CD4-positive, CD25-positive, alpha-beta regulatory T cell (primary cell): ENCODE measurements around the gene ALDH8A1. TPM values are rescaled to one million over a fixed set of nuclear protein-coding genes. Genes with fewer than 3 reads are reported as not detected.

Experiments
- ATAC-seq, 2 donors: fragments of 150-1000 bp; cut with Tn5 transposase; one replicate each; pipeline ENCODE4 v1.10.0; 2021; ENCODE audit warnings: low read depth in 2 of 2, moderate number of reproducible peaks in 2 of 2, moderate library complexity in 1 of 2
- DNase-seq, 3 donors: peaks; one replicate each; pipeline versions ENCODE4 v3.0.0 to v3.0.0-alpha.2; 2012 to 2022; ENCODE audit warnings: mixed read lengths in 1 of 3
- H3K27ac ChIP-seq: one replicate; pipeline ENCODE4 v1.7.0; 2013; ENCODE audit warnings: mild to moderate bottlenecking, low read length; ENCODE audit not compliant: insufficient read depth, poor library complexity, severe bottlenecking
- H3K27me3 ChIP-seq: one replicate; pipeline ENCODE4 v1.7.0; 2013; ENCODE audit warnings: low read length; ENCODE audit not compliant: control insufficient read depth, insufficient read depth
- H3K36me3 ChIP-seq: one replicate; pipeline ENCODE4 v1.7.0; 2013; ENCODE audit warnings: mild to moderate bottlenecking, low read length, moderate library complexity; ENCODE audit not compliant: control insufficient read depth, insufficient read depth
- H3K4me1 ChIP-seq: 2 replicates; pipeline ENCODE4 v1.7.0; 2013; ENCODE audit warnings: mild to moderate bottlenecking, low read length; ENCODE audit not compliant: insufficient read depth, control insufficient read depth, poor library complexity, severe bottlenecking
- H3K4me3 ChIP-seq: one replicate; pipeline ENCODE4 v1.7.0; 2013; ENCODE audit warnings: low read depth, mild to moderate bottlenecking, low read length, moderate library complexity
- H3K9me3 ChIP-seq, 2 experiments: 1 replicate in 1 of 2; 2 replicates in 1 of 2; pipeline ENCODE4 v1.7.0; 2013; ENCODE audit warnings: low read length in 2 of 2, mild to moderate bottlenecking in 1 of 2, moderate library complexity in 1 of 2; ENCODE audit not compliant: control insufficient read depth in 2 of 2
- H3K27ac Mint-ChIP-seq, 3 donors: one replicate each; pipeline ENCODE4 v1.8.0; 2020 to 2022; ENCODE audit warnings: mild to moderate bottlenecking in 3 of 3, mixed read lengths in 3 of 3, moderate library complexity in 2 of 3
- H3K27me3 Mint-ChIP-seq: one replicate; pipeline ENCODE4 v1.8.0; 2022; ENCODE audit warnings: mild to moderate bottlenecking, mixed read lengths
- H3K36me3 Mint-ChIP-seq: one replicate; pipeline ENCODE4 v1.8.0; 2020; ENCODE audit warnings: mixed read lengths
- H3K4me1 Mint-ChIP-seq, 4 donors: one replicate each; pipeline ENCODE4 v1.8.0; 2020 to 2022; ENCODE audit warnings: mixed read lengths in 4 of 4, mild to moderate bottlenecking in 1 of 4
- H3K4me3 Mint-ChIP-seq, 4 donors: one replicate each; pipeline ENCODE4 v1.8.0; 2020 to 2022; ENCODE audit warnings: mild to moderate bottlenecking in 4 of 4, mixed read lengths in 4 of 4, moderate library complexity in 3 of 4
- H3K9me3 Mint-ChIP-seq, 7 donors: one replicate each; pipeline ENCODE4 v1.8.0; 2020 to 2022; ENCODE audit warnings: mixed read lengths in 7 of 7, mild to moderate bottlenecking in 3 of 7, moderate library complexity in 2 of 7
- polyA plus RNA-seq, 4 donors: library from polyadenylated mRNA; unstranded; fragments of 300-500 nt; fragmentation: Illumina TruSeq; gene quantifications; one replicate each; pipeline ENCODE4 v1.2.3, GENCODE V29; 2021
- total RNA-seq: library from RNA; stranded (reverse); gene quantifications from one replicate; pipeline ENCODE4 v1.2.3, GENCODE V29; 2022

The ALDH8A1 gene
- total and polyA plus RNA-seq, 5 donors from 2014 or later: 0.39 to 4.4 TPM; not detected in 3

GRCh38 chr6:134964451-134965203 lies 14.7 kb upstream of the ALDH8A1 start:
- Mint-ChIP-seq H3K27me3 (no peaks in the 10 kb centered on the region), H3K4me1 (peaks cover 0 to 14% (median 0%) of the 10 kb centered on the region in 4 donors), H3K9me3 (peaks cover 0 to 4% (median 2%) of the 10 kb centered on the region in 7 donors), H3K4me3 (no peak overlapping the region), H3K36me3 (peaks cover 70% of the 10 kb centered on the region), H3K27ac (no peak overlapping the region)
- no peaks in the 10 kb centered on the region for H3K9me3 ChIP-seq
- H3K36me3 ChIP-seq: peaks cover 64% of the 10 kb centered on the region
- H3K4me3 ChIP-seq: no peak overlapping the region
- H3K27ac ChIP-seq: no peak overlapping the region
- H3K27me3 ChIP-seq: no peaks in the 10 kb centered on the region
- H3K4me1 ChIP-seq: no peaks in the 10 kb centered on the region
- no peak for ATAC-seq
- no peak for DNase-seq

GRCh38 chr6:134962421-134962820 lies 12.5 kb upstream of the ALDH8A1 start:
- DNase-seq (no peak), ATAC-seq (no peak)
- no peak overlapping the region for H3K27ac ChIP-seq
- Mint-ChIP-seq H3K9me3 (peaks cover 0 to 7% (median 2%) of the 10 kb centered on the region in 7 donors), H3K27ac (no peak overlapping the region), H3K4me1 (peaks cover 0 to 14% (median 0%) of the 10 kb centered on the region in 4 donors), H3K36me3 (peaks cover 65% of the 10 kb centered on the region), H3K4me3 (no peak overlapping the region), H3K27me3 (no peaks in the 10 kb centered on the region)
- no peaks in the 10 kb centered on the region for H3K27me3 ChIP-seq
- no peaks in the 10 kb centered on the region for H3K4me1 ChIP-seq
- no peaks in the 10 kb centered on the region for H3K9me3 ChIP-seq
- H3K4me3 ChIP-seq: no peak overlapping the region
- peaks cover 58% of the 10 kb centered on the region for H3K36me3 ChIP-seq

- H3K4me1 ChIP-seq: no peaks in the 10 kb centered on the region
- DNase-seq (no peak), ATAC-seq (no peak)
- Mint-ChIP-seq H3K27ac (no peak overlapping the region), H3K9me3 (peaks cover 0 to 7% (median 2%) of the 10 kb centered on the region in 7 donors), H3K27me3 (no peaks in the 10 kb centered on the region), H3K4me3 (no peak overlapping the region), H3K36me3 (peaks cover 56% of the 10 kb centered on the region), H3K4me1 (peaks cover 0 to 14% (median 0%) of the 10 kb centered on the region in 4 donors)
- no peak overlapping the region for H3K27ac ChIP-seq
- no peaks in the 10 kb centered on the region for H3K9me3 ChIP-seq
- H3K27me3 ChIP-seq: no peaks in the 10 kb centered on the region
- H3K4me3 ChIP-seq: no peak overlapping the region
- H3K36me3 ChIP-seq: peaks cover 49% of the 10 kb centered on the region
These were observed 11.5 kb upstream of the ALDH8A1 start for GRCh38 chr6:134961366-134961765.

- Histone ChIP-seq H3K27me3 (no peaks in the 10 kb centered on the region), H3K4me3 (no peak overlapping the region), H3K9me3 (no peaks in the 10 kb centered on the region), H3K4me1 (no peaks in the 10 kb centered on the region), H3K27ac (no peak overlapping the region), H3K36me3 (peaks cover 35% of the 10 kb centered on the region)
- Mint-ChIP-seq H3K4me1 (peaks cover 0 to 14% (median 0%) of the 10 kb centered on the region in 4 donors), H3K4me3 (no peak overlapping the region), H3K9me3 (peaks cover 0 to 7% (median 2%) of the 10 kb centered on the region in 7 donors), H3K27ac (no peak overlapping the region), H3K36me3 (peaks cover 44% of the 10 kb centered on the region), H3K27me3 (no peaks in the 10 kb centered on the region)
- DNase-seq (no peak), ATAC-seq (no peak)
These were observed 9.7 kb upstream of the ALDH8A1 start for GRCh38 chr6:134959603-134960002.

GRCh38 chr6:134956676-134957075 lies 6.8 kb upstream of the ALDH8A1 start:
- H3K27ac Mint-ChIP-seq: no peak overlapping the region
- DNase-seq (no peak), ATAC-seq (no peak)
- no peaks in the 10 kb centered on the region for H3K27me3 Mint-ChIP-seq
- H3K9me3 ChIP-seq: no peaks in the 10 kb centered on the region
- no peak overlapping the region for H3K4me3 Mint-ChIP-seq
- H3K4me1 Mint-ChIP-seq: peaks cover 0 to 13% (median 0%) of the 10 kb centered on the region in 4 donors
- H3K4me1 ChIP-seq: no peaks in the 10 kb centered on the region
- peaks cover 21% of the 10 kb centered on the region for H3K36me3 Mint-ChIP-seq
- H3K36me3 ChIP-seq: peaks cover 10% of the 10 kb centered on the region
- no peaks in the 10 kb centered on the region for H3K27me3 ChIP-seq
- H3K4me3 ChIP-seq: no peak overlapping the region
- H3K9me3 Mint-ChIP-seq: peaks cover 0 to 7% (median 2%) of the 10 kb centered on the region in 7 donors
- no peak overlapping the region for H3K27ac ChIP-seq

GRCh38 chr6:134956032-134956431 lies 6.1 kb upstream of the ALDH8A1 start:
- no peak for ATAC-seq
- peaks cover 0 to 7% (median 2%) of the 10 kb centered on the region in 7 donors for H3K9me3 Mint-ChIP-seq

GRCh38 chr6:134954272-134955000 lies 4.5 kb upstream of the ALDH8A1 start:
- no peaks in the 10 kb centered on the region for H3K9me3 ChIP-seq
- Mint-ChIP-seq H3K27me3 (no peaks in the 10 kb centered on the region), H3K36me3 (peaks cover 9% of the 10 kb centered on the region), H3K27ac (peak overlapping the region in 1 of 3 donors; percentile 18), H3K9me3 (peaks cover 0 to 3% (median 0%) of the 10 kb centered on the region in 7 donors), H3K4me3 (no peak overlapping the region), H3K4me1 (peaks cover 0 to 5% (median 0%) of the 10 kb centered on the region in 4 donors)
- no peak for ATAC-seq
- H3K4me3 ChIP-seq: no peak overlapping the region
- no peak for DNase-seq
- no peak overlapping the region for H3K27ac ChIP-seq
- peaks cover 4% of the 10 kb centered on the region for H3K36me3 ChIP-seq
- H3K4me1 ChIP-seq: no peaks in the 10 kb centered on the region
- H3K27me3 ChIP-seq: no peaks in the 10 kb centered on the region

More at GRCh38 chr6:134956032-134956431, 6.1 kb upstream of the ALDH8A1 start:
- no peak overlapping the region for H3K4me3 ChIP-seq
- peaks cover 15% of the 10 kb centered on the region for H3K36me3 Mint-ChIP-seq
- H3K4me3 Mint-ChIP-seq: no peak overlapping the region
- H3K27ac ChIP-seq: no peak overlapping the region
- no peak overlapping the region for H3K27ac Mint-ChIP-seq
- no peak for DNase-seq
- H3K4me1 ChIP-seq: no peaks in the 10 kb centered on the region
- peaks cover 6% of the 10 kb centered on the region for H3K36me3 ChIP-seq
- H3K9me3 ChIP-seq: no peaks in the 10 kb centered on the region
- H3K27me3 Mint-ChIP-seq: no peaks in the 10 kb centered on the region
- peaks cover 0 to 7% (median 0%) of the 10 kb centered on the region in 4 donors for H3K4me1 Mint-ChIP-seq
- H3K27me3 ChIP-seq: no peaks in the 10 kb centered on the region
